SK-N-SH treated with all-trans-retinoic acid at 6 μM for 48 hours (cell line): ENCODE results near the gene EIF4E.

Source experiments
- ZFP3 ChIP-seq: fragments of 250-450 bp; sonication (Bioruptor Pico); IDR thresholded peaks from 2 replicates; pipeline ENCODE4 v1.5.0; 2020; ENCODE audit warnings: mild to moderate bottlenecking, moderate library complexity
- ZFP30 ChIP-seq: fragments of 450-650 bp; formaldehyde crosslinking; IDR thresholded peaks from 2 replicates; pipeline ENCODE4 v1.5.0; 2022; ENCODE audit warnings: mild to moderate bottlenecking, moderate library complexity
- ZNF70 ChIP-seq: fragments of 450-650 bp; formaldehyde crosslinking; IDR thresholded peaks from 2 replicates; pipeline ENCODE4 v1.5.0; 2020; ENCODE audit warnings: mild to moderate bottlenecking, moderate library complexity
- TF ChIP-seq, protein P1 (sequence below): fragments of 250-450 bp; sonication (Bioruptor Pico); IDR thresholded peaks from 2 replicates; pipeline ENCODE4 v1.5.1; 2021; ENCODE audit warnings: mild to moderate bottlenecking, moderate library complexity

DNA sequence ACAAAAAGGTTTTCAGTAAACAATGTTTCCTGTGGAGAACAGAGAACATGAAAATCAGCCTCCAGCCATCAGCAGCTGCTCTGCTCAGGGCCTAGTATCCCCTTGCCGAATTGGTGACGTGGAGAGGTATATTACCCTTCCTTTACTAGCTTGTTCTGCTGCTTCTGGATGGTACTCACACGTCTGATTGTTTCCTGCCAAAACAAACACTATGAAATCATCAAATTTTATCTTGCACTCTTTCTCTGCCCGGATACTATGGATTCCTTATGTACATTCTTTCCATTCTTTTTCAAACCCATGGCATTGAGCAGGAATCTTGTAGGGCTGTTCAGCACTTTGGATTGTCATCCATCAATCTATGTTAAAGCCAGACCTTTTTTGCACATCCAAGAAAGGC, 47.8 kb upstream of the EIF4E start:
- TF ChIP-seq ZNF70 (CRISPR knock-in tag) (no peak), ZFP30 (no peak), ZFP3 (CRISPR knock-in tag) (no peak)
- TF ChIP-seq, protein P1, sequence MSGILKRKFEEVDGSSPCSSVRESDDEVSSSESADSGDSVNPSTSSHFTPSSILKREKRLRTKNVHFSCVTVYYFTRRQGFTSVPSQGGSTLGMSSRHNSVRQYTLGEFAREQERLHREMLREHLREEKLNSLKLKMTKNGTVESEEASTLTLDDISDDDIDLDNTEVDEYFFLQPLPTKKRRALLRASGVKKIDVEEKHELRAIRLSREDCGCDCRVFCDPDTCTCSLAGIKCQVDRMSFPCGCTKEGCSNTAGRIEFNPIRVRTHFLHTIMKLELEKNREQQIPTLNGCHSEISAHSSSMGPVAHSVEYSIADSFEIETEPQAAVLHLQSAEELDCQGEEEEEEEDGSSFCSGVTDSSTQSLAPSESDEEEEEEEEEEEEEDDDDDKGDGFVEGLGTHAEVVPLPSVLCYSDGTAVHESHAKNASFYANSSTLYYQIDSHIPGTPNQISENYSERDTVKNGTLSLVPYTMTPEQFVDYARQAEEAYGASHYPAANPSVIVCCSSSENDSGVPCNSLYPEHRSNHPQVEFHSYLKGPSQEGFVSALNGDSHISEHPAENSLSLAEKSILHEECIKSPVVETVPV (CRISPR knock-in tag), result no peak
